ENCODE measurements around the gene GPR27. TPM values are rescaled to one million over a fixed set of nuclear protein-coding genes. Genes with fewer than 3 reads are reported as not detected.

The GPR27 gene
- 0.13 TPM in 1 of 2 replicates, not detected in the other for total RNA-seq

GRCh38 chr3:71753701-71754609, at the start of gene GPR27:
Gene GPR27, plus strand, starts transcription at chr3:71753855. Its CDS starts 195 bp downstream, at chr3:71754050.

GRCh38 chr3:71725271-71725991, 28.2 kb upstream of the GPR27 start, which contains the start of gene EIF4E3:
Gene EIF4E3, minus strand, starts transcription at chr3:71725402. Its CDS starts 35 bp downstream, at chr3:71725367.

GRCh38 chr3:71784914-71785531, 31.4 kb downstream of the GPR27 start, which contains the start of gene PROK2:
Gene PROK2, minus strand, starts transcription at chr3:71785148. Its CDS starts 96 bp downstream, at chr3:71785052.

Other genes with a start within 250 kb of the GPR27 start
- gene FOXP1, start 170.1 kb upstream of the GPR27 start, total RNA-seq = 57.5 and 68.7 TPM in 2 replicates
- 0.66 and 1.6 TPM in 2 replicates for gene EIF4E3, start 28.5 kb upstream of the GPR27 start, total RNA-seq
- gene PROK2, start 31.3 kb downstream of the GPR27 start, total RNA-seq = not detected in 2 replicates